SK-N-SH (cell line): ENCODE data around the gene TMEM87B. TPM values are rescaled to one million over a fixed set of nuclear protein-coding genes. Genes with fewer than 3 reads are reported as not detected.

Experiments
- CTCF ChIA-PET: fragments of 300-600, 350-600 bp; formaldehyde crosslinking; extraction: SDS; loops from one replicate; lab custom pipeline; 2021; lab: Yijun Ruan, JAX
- POLR2A ChIA-PET: fragments of 350-600 bp; sonication (Branson Sonifier 250); formaldehyde crosslinking; extraction: SDS; loops from one replicate; lab custom pipeline; 2020; ENCODE audit warnings: antibody characterized with exemption, inconsistent platforms; lab: Yijun Ruan, JAX
- DNase-seq: peaks from one replicate; pipeline ENCODE4 v3.0.0; 2012
- H2AFZ ChIP-seq: fragments of 200-600 bp; sonication (generic); 2 replicates; pipeline ENCODE4 v1.8.1; 2016; ENCODE audit warnings: antibody characterized with exemption, mild to moderate bottlenecking, low read depth
- H3F3A ChIP-seq: fragments of 200-600 bp; sonication (generic); replicated peaks from 2 replicates; pipeline ENCODE3; 2016; ENCODE audit warnings: antibody characterized with exemption, mild to moderate bottlenecking; ENCODE audit not compliant: insufficient read depth
- H3K27ac ChIP-seq, 2 experiments: fragments of 200-500 bp in 1 of 2; fragments of 200-600 bp in 1 of 2; sonication (Bioruptor generic) in 1 of 2; sonication (generic), shearing (Covaris generic) in 1 of 2; 2 replicates each; pipeline versions ENCODE4 v1.5.1 to v1.6.1; 2014 to 2016; ENCODE audit warnings: low read depth in 2 of 2, inconsistent platforms in 1 of 2, low read length in 1 of 2, mild to moderate bottlenecking in 1 of 2, mixed read lengths in 1 of 2
- H3K27me3 ChIP-seq: fragments of 200-600 bp; sonication (generic), shearing (Covaris generic); 2 replicates; pipeline ENCODE4 v1.6.1; 2016; ENCODE audit warnings: mixed run types; ENCODE audit not compliant: insufficient read depth
- H3K36me3 ChIP-seq, 2 experiments: fragments of 200-500 bp in 1 of 2; fragments of 200-600 bp in 1 of 2; sonication (Bioruptor generic) in 1 of 2; sonication (generic) in 1 of 2; replicated peaks in 1 of 2; 2 replicates each; pipeline versions ENCODE3 to v1.5.1; 2014 to 2016; ENCODE audit warnings: low read length in 1 of 2, mild to moderate bottlenecking in 1 of 2; ENCODE audit not compliant: insufficient read depth in 2 of 2, control insufficient read depth in 1 of 2
- H3K4me1 ChIP-seq, 2 experiments: fragments of 200-500 bp in 1 of 2; fragments of 200-600 bp in 1 of 2; sonication (Bioruptor generic) in 1 of 2; sonication (generic), shearing (Covaris generic) in 1 of 2; 2 replicates each; pipeline versions ENCODE4 v1.5.1 to v1.6.1; 2014 to 2016; ENCODE audit warnings: low read depth in 1 of 2, low read length in 1 of 2, mixed run types in 1 of 2; ENCODE audit not compliant: insufficient read depth in 2 of 2, control insufficient read depth in 1 of 2
- H3K4me2 ChIP-seq: fragments of 200-600 bp; sonication (generic), shearing (Covaris generic); 2 replicates; pipeline ENCODE4 v1.6.1; 2017; ENCODE audit warnings: mixed run types
- H3K4me3 ChIP-seq, 2 experiments: fragments of 200-500 bp in 1 of 2; fragments of 200-600 bp in 1 of 2; sonication (Bioruptor generic) in 1 of 2; sonication (generic), shearing (Covaris generic) in 1 of 2; 2 replicates each; pipeline versions ENCODE4 v1.5.1 to v1.8.1; 2014 to 2016; ENCODE audit warnings: low read depth in 2 of 2, inconsistent platforms in 1 of 2, low read length in 1 of 2, mild to moderate bottlenecking in 1 of 2, mixed read lengths in 1 of 2, moderate library complexity in 1 of 2
- H3K79me2 ChIP-seq: fragments of 200-600 bp; sonication (generic); 2 replicates; pipeline ENCODE4 v1.8.1; 2017; ENCODE audit warnings: mild to moderate bottlenecking; ENCODE audit not compliant: insufficient read depth
- H3K9ac ChIP-seq: fragments of 200-600 bp; sonication (generic); 2 replicates; pipeline ENCODE4 v1.6.1; 2017; ENCODE audit warnings: mixed run types
- H3K9me2 ChIP-seq: fragments of 200-600 bp; sonication (generic); 2 replicates; pipeline ENCODE4 v1.6.1; 2017; ENCODE audit warnings: mixed run types
- H3K9me3 ChIP-seq: fragments of 200-600 bp; sonication (generic); 2 replicates; pipeline ENCODE4 v1.6.1; 2017; ENCODE audit warnings: mixed run types, mild to moderate bottlenecking, moderate library complexity
- H4K20me1 ChIP-seq: fragments of 200-600 bp; sonication (generic); 2 replicates; pipeline ENCODE4 v1.6.1; 2017; ENCODE audit warnings: mild to moderate bottlenecking, mixed run types; ENCODE audit not compliant: insufficient read depth
- CHD2 ChIP-seq: fragments of 150-350 bp; IDR thresholded peaks from 2 replicates; pipeline ENCODE4 v1.6.1; 2018; ENCODE audit warnings: low read length; ENCODE audit not compliant: partially characterized antibody
- EP300 ChIP-seq, 2 experiments: IDR thresholded peaks; 2 replicates each; pipeline versions ENCODE4 v1.4.0 to v1.6.1; 2012; ENCODE audit warnings: borderline replicate concordance in 1 of 2, low read depth in 1 of 2, low read length in 1 of 2
- EZH2phosphoT487 ChIP-seq: fragments of 200-600 bp; sonication (generic); IDR thresholded peaks from 2 replicates; pipeline ENCODE4 v1.6.1; 2017; ENCODE audit warnings: low read depth, mixed run types, mild to moderate bottlenecking, antibody characterized with exemption, moderate library complexity, borderline replicate concordance
- FOSL2 ChIP-seq: IDR thresholded peaks from 2 replicates; pipeline ENCODE4 v1.4.0; 2012; ENCODE audit warnings: low read depth, mild to moderate bottlenecking, moderate library complexity, borderline replicate concordance
- FOXJ3 ChIP-seq: sonication (generic); formaldehyde crosslinking; IDR thresholded peaks from 2 replicates; pipeline ENCODE4 v1.5.1; 2020; ENCODE audit warnings: mild to moderate bottlenecking, missing genetic modification reagents
- GABPA ChIP-seq: IDR thresholded peaks from 2 replicates; pipeline ENCODE4 v1.4.0; 2012; ENCODE audit warnings: low read depth, mild to moderate bottlenecking
- MEF2A ChIP-seq: IDR thresholded peaks from 2 replicates; pipeline ENCODE4 v1.4.0; 2012; ENCODE audit warnings: low read depth, borderline replicate concordance
- NFIC ChIP-seq: IDR thresholded peaks from 2 replicates; pipeline ENCODE4 v1.4.0; 2012; ENCODE audit warnings: borderline replicate concordance
- NRF1 ChIP-seq: IDR thresholded peaks from 2 replicates; pipeline ENCODE4 v1.6.1; 2012; ENCODE audit warnings: low read depth, mild to moderate bottlenecking, low read length
- RFX5 ChIP-seq: IDR thresholded peaks from 2 replicates; pipeline ENCODE4 v1.6.1; 2012; ENCODE audit warnings: mild to moderate bottlenecking, improper control_type of control experiment, low read length
- RXRA ChIP-seq: IDR thresholded peaks from 2 replicates; pipeline ENCODE4 v1.4.0; 2012; ENCODE audit warnings: low read depth, mild to moderate bottlenecking, borderline replicate concordance
- SIN3A ChIP-seq: IDR thresholded peaks from 2 replicates; pipeline ENCODE4 v1.6.1; 2012; ENCODE audit warnings: low read depth, mild to moderate bottlenecking, low read length, moderate library complexity, borderline replicate concordance
- SMC3 ChIP-seq: IDR thresholded peaks from 2 replicates; pipeline ENCODE4 v1.6.1; 2012; ENCODE audit warnings: low read depth, low read length, improper control_type of control experiment
- TCF12 ChIP-seq: IDR thresholded peaks from 2 replicates; pipeline ENCODE4 v1.4.0; 2012
- YY1 ChIP-seq: IDR thresholded peaks from 2 replicates; pipeline ENCODE4 v1.4.0; 2012; ENCODE audit warnings: low read depth, mild to moderate bottlenecking
- WGBS: methylation state at CpG from one replicate; pipeline ENCODE4 v1.1.6; 2017; ENCODE audit warnings: low lambda C conversion rate; 5-methylcytosine and 5-hydroxymethylcytosine counted together
- polyA plus RNA-seq, 3 experiments: library from polyadenylated mRNA; depleted of rRNA; stranded (reverse); fragments of >200 nt; gene quantifications; 2 replicates each; pipeline ENCODE4 v1.2.3, GENCODE V29; 2012
- TF ChIP-seq, protein P1 (sequence below): IDR thresholded peaks from 2 replicates; pipeline ENCODE4 v1.4.0; 2012; ENCODE audit warnings: low read depth, borderline replicate concordance
- TF ChIP-seq, protein P2 (sequence below): fragments of 150-350 bp; IDR thresholded peaks from 2 replicates; pipeline ENCODE4 v1.6.1; 2016; ENCODE audit warnings: mild to moderate bottlenecking, low read depth, low read length
- TF ChIP-seq, protein P3 (sequence below): fragments of 200-600 bp; sonication (generic); IDR thresholded peaks from 2 replicates; pipeline ENCODE4 v1.6.1; 2017; ENCODE audit warnings: antibody characterized with exemption, mild to moderate bottlenecking, moderate library complexity
- TF ChIP-seq, protein P4 (sequence below): IDR thresholded peaks from 2 replicates; pipeline ENCODE4 v1.6.1; 2012; ENCODE audit warnings: mild to moderate bottlenecking, low read depth, low read length, moderate library complexity

The TMEM87B gene
- polyA plus RNA-seq, 1 of the 3 experiments (the other 2 are of a cell fraction), result 7.9 TPM

DNA sequence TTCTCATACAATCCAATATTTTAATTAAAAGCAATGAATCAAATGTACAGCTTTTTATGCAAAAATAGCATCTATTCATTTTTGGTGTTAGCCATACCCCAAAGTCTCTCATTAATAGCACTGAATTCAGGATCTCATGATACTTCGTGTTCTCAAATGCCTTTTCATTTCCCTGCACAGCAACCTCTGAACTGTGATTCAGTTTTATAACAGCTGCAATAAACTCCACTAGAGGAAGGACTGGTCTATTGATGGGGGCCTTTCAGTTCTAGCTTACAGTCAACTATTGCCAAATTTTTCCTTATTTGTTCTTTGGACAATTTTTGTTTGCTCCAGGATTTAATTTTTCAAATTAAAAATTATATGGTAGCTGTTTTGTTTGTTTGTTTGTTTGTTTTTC is 4.8 kb upstream of the TMEM87B start:
- Histone ChIP-seq H3K36me3 (no peaks in the 10 kb centered on the region), H3K9me2 (no peaks in the 10 kb centered on the region), H3F3A (peaks cover 7% of the 10 kb centered on the region), H2AFZ (no peak overlapping the region), H3K27me3 (no peaks in the 10 kb centered on the region), H3K79me2 (peaks cover 1% of the 10 kb centered on the region; the same call in 1 of the 2 replicates), H3K9ac (no peak overlapping the region), H3K4me1 (peaks cover 5 to 8% of the 10 kb centered on the region in 2 experiments; a peak in 2 of 4 replicates), H3K4me2 (no peak overlapping the region), H4K20me1 (no peaks in the 10 kb centered on the region), H3K27ac (no peak overlapping the region), H3K4me3 (no peak overlapping the region), H3K9me3 (peaks cover 7% of the 10 kb centered on the region; the same call in 1 of the 2 replicates)
- ChIA-PET CTCF (interaction anchor here (1.0 to 10.1 kb wide), 6 partner anchors 16 to 170 kb away, joined by 3 to 215 read pairs (median 7); partner anchors contain the start of gene MERTK), POLR2A (no interaction called here)
- TF ChIP-seq SMC3 (no peak), SIN3A (no peak), FOXJ3 (CRISPR knock-in tag) (no peak), MEF2A (no peak), TCF12 (no peak), CHD2 (no peak), FOSL2 (no peak), YY1 (no peak), EZH2phosphoT487 (no peak), NRF1 (no peak), RFX5 (no peak), EP300 (IDR thresholded peaks at IDR 0.05; ENCODE audit: borderline replicate concordance in 1 of 2, low read depth in 1 of 2, low read length in 1 of 2) (no peak), RXRA (no peak), GABPA (no peak), NFIC (no peak)
- TF ChIP-seq, protein P1, sequence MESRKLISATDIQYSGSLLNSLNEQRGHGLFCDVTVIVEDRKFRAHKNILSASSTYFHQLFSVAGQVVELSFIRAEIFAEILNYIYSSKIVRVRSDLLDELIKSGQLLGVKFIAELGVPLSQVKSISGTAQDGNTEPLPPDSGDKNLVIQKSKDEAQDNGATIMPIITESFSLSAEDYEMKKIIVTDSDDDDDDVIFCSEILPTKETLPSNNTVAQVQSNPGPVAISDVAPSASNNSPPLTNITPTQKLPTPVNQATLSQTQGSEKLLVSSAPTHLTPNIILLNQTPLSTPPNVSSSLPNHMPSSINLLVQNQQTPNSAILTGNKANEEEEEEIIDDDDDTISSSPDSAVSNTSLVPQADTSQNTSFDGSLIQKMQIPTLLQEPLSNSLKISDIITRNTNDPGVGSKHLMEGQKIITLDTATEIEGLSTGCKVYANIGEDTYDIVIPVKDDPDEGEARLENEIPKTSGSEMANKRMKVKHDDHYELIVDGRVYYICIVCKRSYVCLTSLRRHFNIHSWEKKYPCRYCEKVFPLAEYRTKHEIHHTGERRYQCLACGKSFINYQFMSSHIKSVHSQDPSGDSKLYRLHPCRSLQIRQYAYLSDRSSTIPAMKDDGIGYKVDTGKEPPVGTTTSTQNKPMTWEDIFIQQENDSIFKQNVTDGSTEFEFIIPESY, result no peak
- TF ChIP-seq, protein P2, sequence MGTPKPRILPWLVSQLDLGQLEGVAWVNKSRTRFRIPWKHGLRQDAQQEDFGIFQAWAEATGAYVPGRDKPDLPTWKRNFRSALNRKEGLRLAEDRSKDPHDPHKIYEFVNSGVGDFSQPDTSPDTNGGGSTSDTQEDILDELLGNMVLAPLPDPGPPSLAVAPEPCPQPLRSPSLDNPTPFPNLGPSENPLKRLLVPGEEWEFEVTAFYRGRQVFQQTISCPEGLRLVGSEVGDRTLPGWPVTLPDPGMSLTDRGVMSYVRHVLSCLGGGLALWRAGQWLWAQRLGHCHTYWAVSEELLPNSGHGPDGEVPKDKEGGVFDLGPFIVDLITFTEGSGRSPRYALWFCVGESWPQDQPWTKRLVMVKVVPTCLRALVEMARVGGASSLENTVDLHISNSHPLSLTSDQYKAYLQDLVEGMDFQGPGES, result no peak
- TF ChIP-seq, protein P3, sequence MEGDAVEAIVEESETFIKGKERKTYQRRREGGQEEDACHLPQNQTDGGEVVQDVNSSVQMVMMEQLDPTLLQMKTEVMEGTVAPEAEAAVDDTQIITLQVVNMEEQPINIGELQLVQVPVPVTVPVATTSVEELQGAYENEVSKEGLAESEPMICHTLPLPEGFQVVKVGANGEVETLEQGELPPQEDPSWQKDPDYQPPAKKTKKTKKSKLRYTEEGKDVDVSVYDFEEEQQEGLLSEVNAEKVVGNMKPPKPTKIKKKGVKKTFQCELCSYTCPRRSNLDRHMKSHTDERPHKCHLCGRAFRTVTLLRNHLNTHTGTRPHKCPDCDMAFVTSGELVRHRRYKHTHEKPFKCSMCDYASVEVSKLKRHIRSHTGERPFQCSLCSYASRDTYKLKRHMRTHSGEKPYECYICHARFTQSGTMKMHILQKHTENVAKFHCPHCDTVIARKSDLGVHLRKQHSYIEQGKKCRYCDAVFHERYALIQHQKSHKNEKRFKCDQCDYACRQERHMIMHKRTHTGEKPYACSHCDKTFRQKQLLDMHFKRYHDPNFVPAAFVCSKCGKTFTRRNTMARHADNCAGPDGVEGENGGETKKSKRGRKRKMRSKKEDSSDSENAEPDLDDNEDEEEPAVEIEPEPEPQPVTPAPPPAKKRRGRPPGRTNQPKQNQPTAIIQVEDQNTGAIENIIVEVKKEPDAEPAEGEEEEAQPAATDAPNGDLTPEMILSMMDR, result no peak
- TF ChIP-seq, protein P4, sequence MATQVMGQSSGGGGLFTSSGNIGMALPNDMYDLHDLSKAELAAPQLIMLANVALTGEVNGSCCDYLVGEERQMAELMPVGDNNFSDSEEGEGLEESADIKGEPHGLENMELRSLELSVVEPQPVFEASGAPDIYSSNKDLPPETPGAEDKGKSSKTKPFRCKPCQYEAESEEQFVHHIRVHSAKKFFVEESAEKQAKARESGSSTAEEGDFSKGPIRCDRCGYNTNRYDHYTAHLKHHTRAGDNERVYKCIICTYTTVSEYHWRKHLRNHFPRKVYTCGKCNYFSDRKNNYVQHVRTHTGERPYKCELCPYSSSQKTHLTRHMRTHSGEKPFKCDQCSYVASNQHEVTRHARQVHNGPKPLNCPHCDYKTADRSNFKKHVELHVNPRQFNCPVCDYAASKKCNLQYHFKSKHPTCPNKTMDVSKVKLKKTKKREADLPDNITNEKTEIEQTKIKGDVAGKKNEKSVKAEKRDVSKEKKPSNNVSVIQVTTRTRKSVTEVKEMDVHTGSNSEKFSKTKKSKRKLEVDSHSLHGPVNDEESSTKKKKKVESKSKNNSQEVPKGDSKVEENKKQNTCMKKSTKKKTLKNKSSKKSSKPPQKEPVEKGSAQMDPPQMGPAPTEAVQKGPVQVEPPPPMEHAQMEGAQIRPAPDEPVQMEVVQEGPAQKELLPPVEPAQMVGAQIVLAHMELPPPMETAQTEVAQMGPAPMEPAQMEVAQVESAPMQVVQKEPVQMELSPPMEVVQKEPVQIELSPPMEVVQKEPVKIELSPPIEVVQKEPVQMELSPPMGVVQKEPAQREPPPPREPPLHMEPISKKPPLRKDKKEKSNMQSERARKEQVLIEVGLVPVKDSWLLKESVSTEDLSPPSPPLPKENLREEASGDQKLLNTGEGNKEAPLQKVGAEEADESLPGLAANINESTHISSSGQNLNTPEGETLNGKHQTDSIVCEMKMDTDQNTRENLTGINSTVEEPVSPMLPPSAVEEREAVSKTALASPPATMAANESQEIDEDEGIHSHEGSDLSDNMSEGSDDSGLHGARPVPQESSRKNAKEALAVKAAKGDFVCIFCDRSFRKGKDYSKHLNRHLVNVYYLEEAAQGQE, result no peak
- 85% methylated on average over 1 of the region's 1 CpG for WGBS
- DNase-seq, result no peak
